AG04450 (cell line): ENCODE data around the gene AP2A2. TPM values are rescaled to one million over a fixed set of nuclear protein-coding genes. Genes with fewer than 3 reads are reported as not detected.

ENCODE experiments used
- CTCF ChIA-PET: fragments of 300-600, 350-600 bp; formaldehyde crosslinking; extraction: SDS; loops from one replicate; lab custom pipeline; 2022; ENCODE audit warnings: antibody characterized with exemption, inconsistent platforms; lab: Charles Lee
- POLR2A ChIA-PET: fragments of 350-600 bp; formaldehyde crosslinking; extraction: SDS; loops from one replicate; lab custom pipeline; 2021; ENCODE audit warnings: antibody characterized with exemption, inconsistent platforms; lab: Yijun Ruan, JAX
- DNase-seq: peaks from one replicate; pipeline ENCODE4 v3.0.0-alpha.2; 2011; ENCODE audit warnings: low read depth, low spot score
- H3K27ac ChIP-seq: one replicate; pipeline ENCODE4 v1.5.1; 2012; ENCODE audit warnings: low read depth, low read length, control low read depth
- H3K27me3 ChIP-seq: one replicate; pipeline ENCODE4 v1.6.0; 2012; ENCODE audit warnings: low read length; ENCODE audit not compliant: control insufficient read depth, insufficient read depth
- H3K4me3 ChIP-seq: 2 replicates; pipeline ENCODE4 v1.5.1; 2011; ENCODE audit warnings: mild to moderate bottlenecking, low read depth, low read length, control low read depth
- H3K9me3 ChIP-seq: 2 replicates; pipeline ENCODE4 v1.5.1; 2012; ENCODE audit warnings: low read length; ENCODE audit not compliant: control insufficient read depth, insufficient read depth
- polyA plus RNA-seq: library from polyadenylated mRNA; depleted of rRNA; stranded (reverse); fragments of >200 nt; gene quantifications from 2 replicates; pipeline ENCODE4 v1.2.3, GENCODE V29; 2011
- TF ChIP-seq, protein P1 (sequence below): IDR thresholded peaks from 2 replicates; pipeline ENCODE4 v1.5.1; 2011; ENCODE audit warnings: low read depth, low read length, control low read depth, inconsistent platforms

Gene AP2A2
- polyA plus RNA-seq, 1 experiment: 54.2 TPM

- Histone ChIP-seq H3K4me3 (no peak overlapping the region), H3K27ac (no peak overlapping the region), H3K27me3 (no peaks in the 10 kb centered on the region), H3K9me3 (peaks cover 22% of the 10 kb centered on the region)
- ChIA-PET POLR2A (no interaction called here), CTCF (interaction anchor here (0.6 kb wide), 1 partner anchor 99 kb away, joined by 5 read pairs; no protein-coding TSS in a partner anchor)
- DNase-seq: no peak
- TF ChIP-seq, protein P1, sequence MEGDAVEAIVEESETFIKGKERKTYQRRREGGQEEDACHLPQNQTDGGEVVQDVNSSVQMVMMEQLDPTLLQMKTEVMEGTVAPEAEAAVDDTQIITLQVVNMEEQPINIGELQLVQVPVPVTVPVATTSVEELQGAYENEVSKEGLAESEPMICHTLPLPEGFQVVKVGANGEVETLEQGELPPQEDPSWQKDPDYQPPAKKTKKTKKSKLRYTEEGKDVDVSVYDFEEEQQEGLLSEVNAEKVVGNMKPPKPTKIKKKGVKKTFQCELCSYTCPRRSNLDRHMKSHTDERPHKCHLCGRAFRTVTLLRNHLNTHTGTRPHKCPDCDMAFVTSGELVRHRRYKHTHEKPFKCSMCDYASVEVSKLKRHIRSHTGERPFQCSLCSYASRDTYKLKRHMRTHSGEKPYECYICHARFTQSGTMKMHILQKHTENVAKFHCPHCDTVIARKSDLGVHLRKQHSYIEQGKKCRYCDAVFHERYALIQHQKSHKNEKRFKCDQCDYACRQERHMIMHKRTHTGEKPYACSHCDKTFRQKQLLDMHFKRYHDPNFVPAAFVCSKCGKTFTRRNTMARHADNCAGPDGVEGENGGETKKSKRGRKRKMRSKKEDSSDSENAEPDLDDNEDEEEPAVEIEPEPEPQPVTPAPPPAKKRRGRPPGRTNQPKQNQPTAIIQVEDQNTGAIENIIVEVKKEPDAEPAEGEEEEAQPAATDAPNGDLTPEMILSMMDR: no peak
Measured at GRCh38 chr11:1018091-1018490, 92.4 kb downstream of the AP2A2 start.

DNA sequence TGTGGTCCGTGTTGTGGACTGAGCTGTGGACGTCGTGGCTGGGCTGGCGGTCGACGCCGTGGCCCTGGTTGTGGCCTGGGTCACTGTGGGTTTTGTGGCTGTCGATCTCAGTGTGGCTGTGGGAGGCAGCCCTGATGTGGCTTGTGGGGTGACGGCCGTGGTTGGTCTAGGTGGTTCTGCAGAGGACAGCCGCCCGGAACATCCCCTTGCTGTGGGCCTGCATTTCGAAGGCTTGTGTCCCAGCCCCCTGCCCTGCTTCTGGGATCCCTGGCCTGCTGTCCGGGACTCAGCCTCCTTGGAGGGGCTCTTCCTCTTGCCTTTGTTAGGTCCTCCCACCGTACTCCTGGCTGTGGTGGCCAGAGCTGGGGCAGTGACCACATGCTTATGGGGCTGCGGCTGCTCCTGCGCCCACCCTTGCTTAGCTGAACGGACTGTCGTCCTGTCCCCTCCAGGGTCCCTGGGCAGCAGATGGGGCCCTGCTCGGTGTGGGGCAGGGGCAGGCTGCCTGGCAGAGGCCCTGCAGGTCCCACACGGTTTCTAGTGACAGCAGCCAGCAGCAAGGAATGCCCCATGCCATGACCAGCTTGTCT, 93.7 kb downstream of the AP2A2 start:
- Histone ChIP-seq H3K4me3 (no peak overlapping the region), H3K27me3 (no peaks in the 10 kb centered on the region), H3K27ac (no peak overlapping the region), H3K9me3 (peaks cover 22% of the 10 kb centered on the region)
- CTCF ChIA-PET: no interaction called here
- no peak for DNase-seq
- POLR2A ChIA-PET: no interaction called here
- TF ChIP-seq, protein P1: no peak

- TF ChIP-seq, protein P1: no peak
- peaks cover 17% of the 10 kb centered on the region for H3K9me3 ChIP-seq
- POLR2A ChIA-PET: no interaction called here
- H3K4me3 ChIP-seq: no peak overlapping the region
- no peak overlapping the region for H3K27ac ChIP-seq
- CTCF ChIA-PET: no interaction called here
- no peak for DNase-seq
- no peaks in the 10 kb centered on the region for H3K27me3 ChIP-seq
Measured at GRCh38 chr11:1020211-1020905, 94.7 kb downstream of the AP2A2 start.

DNA sequence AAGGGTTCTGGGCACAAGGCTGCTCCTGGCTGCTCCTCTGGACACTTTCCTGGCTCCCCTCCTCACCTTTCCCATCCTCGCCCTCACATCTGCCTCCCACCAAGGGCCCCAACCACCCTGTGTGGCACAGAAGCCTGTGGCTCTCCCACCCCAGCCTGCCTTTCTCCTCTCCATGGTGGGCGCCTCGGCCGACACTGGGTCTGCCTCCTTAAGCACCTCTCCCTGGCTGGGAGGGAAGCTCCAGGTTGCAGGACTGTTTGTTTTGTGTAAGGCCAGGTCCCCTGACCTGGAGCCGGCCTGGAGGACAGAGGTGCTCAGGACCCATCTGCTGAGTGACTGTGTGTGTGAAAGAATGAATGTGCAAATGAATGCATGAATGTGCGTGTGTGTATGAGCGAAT, 96.7 kb downstream of the AP2A2 start:
- POLR2A ChIA-PET: no interaction called here
- H3K4me3 ChIP-seq: no peak overlapping the region
- CTCF ChIA-PET: no interaction called here
- DNase-seq: no peak
- no peak overlapping the region for H3K27ac ChIP-seq
- TF ChIP-seq, protein P1: no peak
- no peaks in the 10 kb centered on the region for H3K27me3 ChIP-seq
- peaks cover 3% of the 10 kb centered on the region for H3K9me3 ChIP-seq
